H1 (cell line): ENCODE results near the gene MPRIP.

Experiments
- CTCF ChIP-seq, 3 experiments: IDR thresholded peaks; 1 replicate in 2 of 3; 2 replicates in 1 of 3; pipeline versions ENCODE4 v1.5.1 to v1.6.1; 2011; ENCODE audit warnings: low read length in 3 of 3, mild to moderate bottlenecking in 3 of 3, inconsistent platforms in 2 of 3, low read depth in 1 of 3, moderate library complexity in 1 of 3; ENCODE audit not compliant: insufficient read depth in 1 of 3; ENCODE audit errors: control extremely low read depth in 1 of 3
- EGR1 ChIP-seq: IDR thresholded peaks from 2 replicates; pipeline ENCODE4 v1.6.1; 2011; ENCODE audit warnings: low read depth, low read length, borderline replicate concordance
- SP2 ChIP-seq: IDR thresholded peaks from 2 replicates; pipeline ENCODE4 v1.6.1; 2012; ENCODE audit warnings: mild to moderate bottlenecking, low read length, inconsistent platforms

DNA sequence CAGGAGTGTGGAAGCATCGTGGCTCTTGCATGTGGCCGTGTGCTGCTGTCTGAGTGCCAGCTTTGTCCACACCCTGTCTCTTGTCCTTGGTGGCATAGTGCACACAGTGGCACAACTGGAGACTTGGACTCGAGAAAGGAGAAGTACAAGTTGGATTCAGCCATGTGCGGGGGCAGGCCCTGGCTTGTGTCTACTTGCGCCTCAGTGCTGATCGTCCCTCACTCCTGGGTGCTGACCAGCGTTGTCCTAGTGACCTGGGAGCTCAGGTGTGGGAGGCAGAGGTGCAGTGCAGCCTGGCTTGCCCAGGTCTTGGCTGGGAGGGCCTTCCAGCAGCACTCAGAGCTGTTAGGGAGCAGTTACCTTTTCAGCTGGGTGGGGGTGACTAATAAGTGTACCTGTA, 20.6 kb downstream of the MPRIP start:
- TF ChIP-seq CTCF (IDR thresholded peaks at IDR 0.05; ENCODE audit: control extremely low read depth in 1 of 3, insufficient read depth in 1 of 3, low read depth in 1 of 3, low read length in 3 of 3) (no peak), EGR1 (no peak), SP2 (no peak)
